Esophagus squamous epithelium (tissue), 5 donors: ENCODE measurements around the gene TMEM170A. TPM values are rescaled to one million over a fixed set of nuclear protein-coding genes. Genes with fewer than 3 reads are reported as not detected.

Experiments used
- DNase-seq: peaks from one replicate; lab custom pipeline; 2025; lab: John Stamatoyannopoulos, UW
- H3K27ac ChIP-seq, 4 donors: fragments of 200-600 bp; sonication (generic); one replicate each; pipeline ENCODE4 v1.5.1; 2016 to 2019; ENCODE audit warnings: mild to moderate bottlenecking in 1 of 4
- H3K27me3 ChIP-seq, 4 donors: fragments of 200-600 bp; sonication (generic); 1 replicate in 3 of 4; 2 replicates in 1 of 4; pipeline versions ENCODE4 v1.5.1 to v1.6.0; 2017 to 2021; ENCODE audit warnings: antibody characterized with exemption in 1 of 4
- H3K36me3 ChIP-seq, 3 donors: fragments of 200-600 bp; sonication (generic); one replicate each; pipeline ENCODE4 v1.5.1; 2016 to 2019
- H3K4me1 ChIP-seq, 3 donors: fragments of 200-600 bp; sonication (generic); one replicate each; pipeline ENCODE4 v1.5.1; 2017 to 2019
- H3K4me3 ChIP-seq, 4 donors: fragments of 200-600 bp; sonication (generic); 1 replicate in 3 of 4; 2 replicates in 1 of 4; pipeline ENCODE4 v1.5.1; 2016 to 2019; ENCODE audit warnings: mild to moderate bottlenecking in 2 of 4, moderate library complexity in 1 of 4
- H3K9me3 ChIP-seq, 3 donors: fragments of 200-600 bp; sonication (generic); one replicate each; pipeline ENCODE4 v1.5.1; 2016 to 2019
- POLR2A ChIP-seq, 4 donors: fragments of 450-650 bp; IDR thresholded peaks; one replicate each; pipeline ENCODE4 v1.6.1; 2017; ENCODE audit warnings: antibody characterized with exemption in 4 of 4, mild to moderate bottlenecking in 4 of 4, moderate library complexity in 3 of 4
- WGBS, 2 donors: methylation state at CpG; one replicate each; pipeline ENCODE4 v1.1.5; 2018; 5-methylcytosine and 5-hydroxymethylcytosine counted together
- intact Hi-C: fragments of 100-400 bp; cut with DNase I; formaldehyde crosslinking; loops from one replicate; pipeline ENCODE4 v1.15.0; 2022
- total RNA-seq, 4 donors: library from RNA; depleted of rRNA; stranded (reverse); fragments of >200 nt; gene quantifications; one replicate each; pipeline ENCODE4 v1.1.0, GENCODE V29; 2016
- TF ChIP-seq, protein P1 (sequence below), 6 experiments: fragments of 450-650 bp in 4 of 6; fragments of 200-600 bp in 2 of 6; sonication (generic) in 2 of 6; IDR thresholded peaks; one replicate each; pipeline ENCODE4 v1.5.1; 2016 to 2019; ENCODE audit warnings: antibody characterized with exemption in 6 of 6, mild to moderate bottlenecking in 4 of 6, moderate library complexity in 4 of 6
- donor health status: DM: yes; HTN: yes; CAD: no.

The TMEM170A gene
- total RNA-seq, 4 donors from 2014 or later: 11.6 to 19.8 (median 14.6) TPM

DNA sequence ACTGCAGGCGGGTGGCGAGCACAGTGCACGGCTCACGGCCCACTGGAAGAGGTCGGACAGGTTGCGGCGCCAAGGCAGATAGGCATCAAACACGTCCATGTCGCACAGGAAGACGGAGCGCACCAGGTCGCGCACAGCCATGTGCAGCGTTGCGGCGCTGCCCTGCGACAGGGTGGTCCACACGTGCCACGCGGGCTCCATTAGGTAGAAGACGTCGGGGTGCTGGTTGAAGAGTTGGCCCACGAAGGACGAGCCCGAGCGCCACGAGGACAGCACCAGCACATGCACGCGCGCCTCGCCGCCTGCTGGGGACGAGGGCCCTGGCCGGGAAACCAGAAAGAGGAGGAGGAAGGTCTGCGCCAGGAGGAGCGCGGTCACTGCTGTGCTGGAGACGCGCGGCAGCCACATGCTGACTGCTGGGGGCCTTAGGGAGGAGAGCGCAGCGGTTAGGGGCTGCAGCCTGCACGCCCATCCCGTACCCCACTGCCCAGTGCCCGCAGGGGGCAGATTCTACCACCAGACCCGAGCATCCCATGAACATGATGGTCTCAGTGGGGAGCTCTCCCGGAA, 15.0 kb upstream of the TMEM170A start:
- H3K4me1 ChIP-seq: peaks cover 0 to 32% (median 6%) of the 10 kb centered on the region in 3 donors
- 95 to 98% methylated on average over 13 to 39 of the region's 47 CpGs for WGBS, 2 donors
- TF ChIP-seq, protein P1, sequence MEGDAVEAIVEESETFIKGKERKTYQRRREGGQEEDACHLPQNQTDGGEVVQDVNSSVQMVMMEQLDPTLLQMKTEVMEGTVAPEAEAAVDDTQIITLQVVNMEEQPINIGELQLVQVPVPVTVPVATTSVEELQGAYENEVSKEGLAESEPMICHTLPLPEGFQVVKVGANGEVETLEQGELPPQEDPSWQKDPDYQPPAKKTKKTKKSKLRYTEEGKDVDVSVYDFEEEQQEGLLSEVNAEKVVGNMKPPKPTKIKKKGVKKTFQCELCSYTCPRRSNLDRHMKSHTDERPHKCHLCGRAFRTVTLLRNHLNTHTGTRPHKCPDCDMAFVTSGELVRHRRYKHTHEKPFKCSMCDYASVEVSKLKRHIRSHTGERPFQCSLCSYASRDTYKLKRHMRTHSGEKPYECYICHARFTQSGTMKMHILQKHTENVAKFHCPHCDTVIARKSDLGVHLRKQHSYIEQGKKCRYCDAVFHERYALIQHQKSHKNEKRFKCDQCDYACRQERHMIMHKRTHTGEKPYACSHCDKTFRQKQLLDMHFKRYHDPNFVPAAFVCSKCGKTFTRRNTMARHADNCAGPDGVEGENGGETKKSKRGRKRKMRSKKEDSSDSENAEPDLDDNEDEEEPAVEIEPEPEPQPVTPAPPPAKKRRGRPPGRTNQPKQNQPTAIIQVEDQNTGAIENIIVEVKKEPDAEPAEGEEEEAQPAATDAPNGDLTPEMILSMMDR (IDR thresholded peaks at IDR 0.05): no peak
- TF ChIP-seq POLR2A (IDR thresholded peaks at IDR 0.05): no peak
- no peaks in the 10 kb centered on the region for H3K9me3 ChIP-seq
- H3K27me3 ChIP-seq: no peaks in the 10 kb centered on the region
- no peaks in the 10 kb centered on the region for H3K36me3 ChIP-seq
- intact Hi-C loops: loop anchor here (10.0 kb wide), 1 partner anchor 275 kb away; no protein-coding TSS in a partner anchor
- DNase-seq: no peak
- no peak overlapping the region for H3K4me3 ChIP-seq
- H3K27ac ChIP-seq: no peak overlapping the region

DNA sequence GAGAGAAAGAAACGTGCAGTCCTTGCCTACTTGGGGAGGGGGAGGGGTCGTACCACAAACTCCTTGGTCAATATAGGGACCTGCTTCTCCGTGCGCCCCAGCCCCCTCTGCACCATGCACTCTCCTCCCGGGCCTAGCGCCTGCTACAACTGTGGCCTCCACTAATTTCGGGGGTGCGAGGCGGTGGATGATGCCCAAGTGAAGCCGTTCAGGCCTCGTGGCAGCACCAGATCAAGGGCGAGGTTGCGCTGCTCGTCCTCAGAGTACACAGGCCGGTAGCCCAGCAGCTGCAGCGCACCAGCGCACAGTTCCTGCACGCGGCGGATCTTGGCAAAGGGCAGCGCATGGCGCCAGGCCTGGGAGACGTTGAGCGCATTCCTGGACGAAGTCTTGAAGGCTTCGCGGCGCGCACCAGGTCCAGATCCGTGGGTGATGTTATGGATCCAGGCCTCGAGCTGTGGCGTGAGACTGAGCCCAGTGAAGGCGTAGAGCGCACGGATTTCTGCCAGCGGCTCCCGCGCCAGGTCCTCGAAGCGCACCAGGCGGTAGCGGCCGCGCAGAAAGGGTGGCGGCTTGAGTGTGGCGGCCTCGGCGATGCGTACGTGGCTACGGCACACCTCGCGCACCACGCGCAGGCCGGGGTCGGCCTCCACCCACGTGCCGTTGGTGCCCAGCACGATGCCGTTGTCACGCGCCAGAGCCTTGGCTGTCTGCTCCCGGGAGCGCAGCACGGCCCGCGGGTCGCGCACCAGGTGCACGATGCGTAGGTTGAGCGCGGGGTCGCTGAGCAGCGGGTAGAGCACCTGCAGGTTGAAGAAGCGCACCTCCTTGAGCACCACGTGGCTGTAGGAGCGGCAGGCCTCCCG, 14.2 kb upstream of the TMEM170A start:
- Histone ChIP-seq H3K27ac (no peak overlapping the region), H3K4me1 (peaks cover 0 to 24% (median 3%) of the 10 kb centered on the region in 3 donors), H3K4me3 (no peak overlapping the region), H3K9me3 (no peaks in the 10 kb centered on the region), H3K27me3 (no peaks in the 10 kb centered on the region), H3K36me3 (no peaks in the 10 kb centered on the region)
- no peak for DNase-seq
- intact Hi-C loops: loop anchor here (10.0 kb wide), 1 partner anchor 276 kb away; no protein-coding TSS in a partner anchor
- WGBS, 2 donors: 95 to 97% methylated on average over 26 to 27 of the region's 80 CpGs
- TF ChIP-seq, protein P1 (IDR thresholded peaks at IDR 0.05): no peak
- TF ChIP-seq POLR2A (IDR thresholded peaks at IDR 0.05): no peak

DNA sequence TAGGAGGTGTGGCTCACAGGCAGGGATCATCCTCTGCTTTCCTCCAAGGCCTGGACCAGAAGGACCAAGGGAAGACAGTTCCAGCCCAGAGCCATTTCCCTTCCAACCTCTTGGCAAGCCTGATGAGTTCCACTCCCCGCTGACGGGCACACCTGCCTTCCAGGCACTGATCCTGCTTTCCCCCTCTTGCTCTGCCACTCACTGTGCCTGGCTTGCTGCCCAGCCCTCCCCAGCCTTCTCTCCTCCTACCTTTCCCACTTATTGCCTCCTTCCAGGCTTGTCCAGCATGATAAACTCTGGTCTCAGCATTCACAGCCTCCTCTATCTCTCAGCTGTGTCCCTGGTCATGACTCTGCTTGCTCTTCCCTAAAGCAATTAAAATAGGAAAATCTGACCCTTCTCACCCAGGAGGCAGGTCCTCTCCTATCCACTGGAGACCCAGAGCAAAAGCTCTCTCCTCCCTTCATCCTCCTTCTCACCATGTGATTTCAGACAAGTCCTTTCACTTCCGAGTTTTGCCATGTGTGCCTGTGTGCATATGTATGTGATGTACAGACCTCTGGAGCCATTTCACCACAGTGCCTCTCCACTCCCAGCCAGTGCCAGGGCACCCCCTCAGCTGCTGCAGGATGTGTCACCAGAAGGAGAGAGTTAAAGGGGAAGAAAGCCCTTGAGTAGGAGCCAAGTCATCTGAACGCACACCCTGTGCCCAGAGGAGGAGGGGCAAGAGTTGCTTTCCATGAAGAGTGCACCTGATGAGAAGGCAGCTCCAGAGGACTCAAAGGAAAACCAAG, 13.4 kb upstream of the TMEM170A start:
- intact Hi-C loops: loop anchor here (10.0 kb wide), 1 partner anchor 277 kb away; no protein-coding TSS in a partner anchor
- Histone ChIP-seq H3K27me3 (no peaks in the 10 kb centered on the region), H3K27ac (peak overlapping the region in 1 of 4 donors; percentile 59), H3K4me1 (peaks cover 0 to 16% (median 0%) of the 10 kb centered on the region in 3 donors), H3K9me3 (no peaks in the 10 kb centered on the region), H3K4me3 (no peak overlapping the region), H3K36me3 (no peaks in the 10 kb centered on the region)
- TF ChIP-seq, protein P1 (IDR thresholded peaks at IDR 0.05): no peak
- TF ChIP-seq POLR2A (IDR thresholded peaks at IDR 0.05): no peak
- 30 to 41% methylated on average over 4 of the region's 4 CpGs for WGBS, 2 donors
- DNase-seq: no peak

DNA sequence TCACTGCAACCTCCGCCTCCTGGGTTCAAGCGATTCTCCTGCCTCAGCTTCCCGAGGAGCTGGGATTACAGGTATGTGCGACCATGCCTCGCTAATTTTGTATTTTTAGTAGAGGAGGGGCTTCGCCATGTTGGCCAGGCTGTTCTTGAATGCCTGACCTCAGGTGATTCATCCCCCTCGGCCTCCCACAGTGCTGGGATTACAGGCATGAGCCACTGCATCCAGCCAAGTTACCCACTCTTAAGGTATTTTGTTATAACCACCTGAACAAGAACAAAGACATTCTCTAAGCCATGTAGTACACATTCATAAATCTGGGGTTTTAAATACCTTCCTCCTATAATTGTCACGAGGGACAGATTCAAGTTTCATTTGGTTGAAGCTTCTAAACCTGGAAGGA, 12.3 kb upstream of the TMEM170A start:
- Histone ChIP-seq H3K27ac (peak overlapping the region in 2 of 4 donors; percentile 34 to 59), H3K4me1 (peaks cover 0 to 13% (median 0%) of the 10 kb centered on the region in 3 donors), H3K36me3 (no peaks in the 10 kb centered on the region), H3K9me3 (no peaks in the 10 kb centered on the region), H3K27me3 (no peaks in the 10 kb centered on the region), H3K4me3 (no peak overlapping the region)
- no peak for DNase-seq
- 79 to 80% methylated on average over 6 to 8 of the region's 8 CpGs for WGBS, 2 donors
- TF ChIP-seq, protein P1 (IDR thresholded peaks at IDR 0.05): no peak
- TF ChIP-seq POLR2A (IDR thresholded peaks at IDR 0.05): no peak
- intact Hi-C loops: loop anchor here (10.0 kb wide), 1 partner anchor 278 kb away; no protein-coding TSS in a partner anchor
